ENCODE data around the gene CCDC149. TPM values are rescaled to one million over a fixed set of nuclear protein-coding genes. Genes with fewer than 3 reads are reported as not detected.

Gene CCDC149
- total and polyA plus RNA-seq, 2 experiments from 2014 or later = 12.3 to 13.3 TPM

- Histone ChIP-seq H3K27me3 (no peaks in the 10 kb centered on the region), H3K9me2 (replicated peaks; ENCODE audit: insufficient read depth) (no peaks in the 10 kb centered on the region), H3K36me3 (replicated peaks; ENCODE audit: insufficient read depth, low read depth) (no peaks in the 10 kb centered on the region), H3K9me3 (ENCODE audit: low read depth) (no peaks in the 10 kb centered on the region), H4K20me1 (ENCODE audit: insufficient read depth, poor library complexity, severe bottlenecking) (no peaks in the 10 kb centered on the region), H3K4me1 (ENCODE audit: insufficient read depth) (no peaks in the 10 kb centered on the region), H3K4me2 (no peak overlapping the region), H3K4me3 (no peak overlapping the region), H3K27ac (no peak overlapping the region), H3K79me2 (no peaks in the 10 kb centered on the region), H2AFZ (no peak overlapping the region)
- no peak for DNase-seq (ENCODE audit: low spot score)
- WGBS (ENCODE audit: low lambda C conversion rate, missing lambda C conversion rate) = 86% methylated on average over 5 of the region's 5 CpGs
- TF ChIP-seq EZH2phosphoT487 (IDR thresholded peaks at IDR 0.05; ENCODE audit: low read depth, severe bottlenecking, unreplicated experiment) (no peak), CTCF (IDR thresholded peaks at IDR 0.05; ENCODE audit: poor library complexity) (no peak), EZH2 (IDR thresholded peaks at IDR 0.05; ENCODE audit: borderline replicate concordance) (no peak)
Measured at GRCh38 chr4:24937176-24937916, 24.5 kb upstream of the CCDC149 start.

GRCh38 chr4:24935856-24936255 lies 23.0 kb upstream of the CCDC149 start:
- 94% methylated on average over 2 of the region's 2 CpGs for WGBS (ENCODE audit: low lambda C conversion rate, missing lambda C conversion rate)
- no peaks in the 10 kb centered on the region for H3K4me1 ChIP-seq (ENCODE audit: insufficient read depth)
- no peak for TF ChIP-seq EZH2phosphoT487 (IDR thresholded peaks at IDR 0.05; ENCODE audit: low read depth, severe bottlenecking, unreplicated experiment)
- TF ChIP-seq CTCF (IDR thresholded peaks at IDR 0.05; ENCODE audit: poor library complexity) = no peak
- TF ChIP-seq EZH2 (IDR thresholded peaks at IDR 0.05; ENCODE audit: borderline replicate concordance) = no peak

DNA sequence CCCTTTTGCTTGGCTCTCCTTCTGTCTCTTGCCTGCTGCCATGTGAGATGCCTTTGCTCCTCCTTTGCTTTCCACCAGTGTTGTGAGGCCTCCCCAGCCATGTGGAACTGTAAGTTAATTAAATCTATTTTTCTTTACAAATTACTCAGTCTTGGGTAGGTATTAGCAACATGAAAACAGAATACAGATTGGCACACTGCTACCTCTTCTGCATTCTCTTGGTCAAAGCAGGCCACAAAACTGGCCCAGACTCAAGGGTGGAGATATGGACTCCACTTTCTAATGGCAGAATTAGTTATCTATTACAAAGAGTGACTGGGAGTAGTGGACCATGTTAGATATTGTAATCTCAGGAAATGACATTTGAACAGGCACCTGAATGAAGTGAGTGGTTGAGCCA lies 21.5 kb upstream of the CCDC149 start:
- H3K27me3 ChIP-seq = no peaks in the 10 kb centered on the region
- H3K4me2 ChIP-seq = no peak overlapping the region
- H3K27ac ChIP-seq = no peak overlapping the region
- H3K4me3 ChIP-seq = no peak overlapping the region
- no peak overlapping the region for H2AFZ ChIP-seq
- H3K4me1 ChIP-seq (ENCODE audit: insufficient read depth) = no peaks in the 10 kb centered on the region
- TF ChIP-seq EZH2 (IDR thresholded peaks at IDR 0.05; ENCODE audit: borderline replicate concordance) = no peak
- no peak for TF ChIP-seq CTCF (IDR thresholded peaks at IDR 0.05; ENCODE audit: poor library complexity)
- no peak for TF ChIP-seq EZH2phosphoT487 (IDR thresholded peaks at IDR 0.05; ENCODE audit: low read depth, severe bottlenecking, unreplicated experiment)
- no peaks in the 10 kb centered on the region for H3K9me3 ChIP-seq (ENCODE audit: low read depth)
- H4K20me1 ChIP-seq (ENCODE audit: insufficient read depth, poor library complexity, severe bottlenecking) = no peaks in the 10 kb centered on the region
- no peak for DNase-seq (ENCODE audit: low spot score)
- no peaks in the 10 kb centered on the region for H3K79me2 ChIP-seq
- H3K9me2 ChIP-seq (replicated peaks; ENCODE audit: insufficient read depth) = no peaks in the 10 kb centered on the region
- H3K36me3 ChIP-seq (replicated peaks; ENCODE audit: insufficient read depth, low read depth) = no peaks in the 10 kb centered on the region

More at GRCh38 chr4:24935856-24936255, 23.0 kb upstream of the CCDC149 start:
- H3K4me3 ChIP-seq = no peak overlapping the region
- H3K36me3 ChIP-seq (replicated peaks; ENCODE audit: insufficient read depth, low read depth) = no peaks in the 10 kb centered on the region
- H2AFZ ChIP-seq = no peak overlapping the region
- H3K27me3 ChIP-seq = no peaks in the 10 kb centered on the region
- H3K4me2 ChIP-seq = no peak overlapping the region
- H3K9me3 ChIP-seq (ENCODE audit: low read depth) = no peaks in the 10 kb centered on the region
- H4K20me1 ChIP-seq (ENCODE audit: insufficient read depth, poor library complexity, severe bottlenecking) = no peaks in the 10 kb centered on the region
- no peaks in the 10 kb centered on the region for H3K79me2 ChIP-seq
- no peak overlapping the region for H3K27ac ChIP-seq
- H3K9me2 ChIP-seq (replicated peaks; ENCODE audit: insufficient read depth) = no peaks in the 10 kb centered on the region
- no peak for DNase-seq (ENCODE audit: low spot score)
